Measurements from ENCODE around the gene C4orf33.
"Not testable (repeated sequence)": the region's sequence is repeated elsewhere in the genome, so short reads cannot be mapped to it uniquely, and the experiment has no call there.

The C4orf33 gene

GRCh38 chr4:129095811-129096454 lies at the start of gene C4orf33:
Gene C4orf33, plus strand, starts transcription at chr4:129096152. Its CDS starts 6,459 bp downstream, at chr4:129102611.
- peak; percentile 46 for DNase-seq

GRCh38 chr4:129059028-129059427 lies 36.9 kb upstream of the C4orf33 start:
- DNase-seq = no peak

- DNase-seq = no peak
Observed at GRCh38 chr4:129062580-129062979, 33.4 kb upstream of the C4orf33 start.

- DNase-seq = no peak
Observed at GRCh38 chr4:129063640-129064039, 32.3 kb upstream of the C4orf33 start.

- DNase-seq = no peak
Observed at GRCh38 chr4:129064717-129065116, 31.2 kb upstream of the C4orf33 start.

- not testable (repeated sequence) for DNase-seq
Observed at GRCh38 chr4:129069537-129069936, 26.4 kb upstream of the C4orf33 start.

- no peak for DNase-seq
Observed at GRCh38 chr4:129077326-129077725, 18.6 kb upstream of the C4orf33 start.

GRCh38 chr4:129080129-129080528 lies 15.8 kb upstream of the C4orf33 start:
- no peak for DNase-seq

GRCh38 chr4:129082302-129082701 lies 13.7 kb upstream of the C4orf33 start:
- no peak for DNase-seq

- no peak for DNase-seq
Observed at GRCh38 chr4:129085472-129085871, 10.5 kb upstream of the C4orf33 start.

- no peak for DNase-seq
Observed at GRCh38 chr4:129087516-129087915, 8.4 kb upstream of the C4orf33 start.

GRCh38 chr4:129092631-129093190 lies 3.2 kb upstream of the C4orf33 start:
- DNase-seq = no peak

GRCh38 chr4:129093191-129093920 lies 2.6 kb upstream of the C4orf33 start, which contains the start of gene SCLT1:
Gene SCLT1, minus strand, starts transcription at chr4:129093539. Its CDS starts 436 bp downstream, at chr4:129093103.
- DNase-seq = peak; percentile 78

- no peak for DNase-seq
Observed at GRCh38 chr4:129094347-129094746, 1.6 kb upstream of the C4orf33 start.

- DNase-seq = no peak
Observed at GRCh38 chr4:129098531-129099001, 2.6 kb downstream of the C4orf33 start.

- no peak for DNase-seq
Observed at GRCh38 chr4:129109965-129110824, 14.2 kb downstream of the C4orf33 start.

- DNase-seq = no peak
Observed at GRCh38 chr4:129110931-129111330, 15.0 kb downstream of the C4orf33 start.

GRCh38 chr4:129111919-129112318 lies 16.0 kb downstream of the C4orf33 start:
- no peak for DNase-seq

GRCh38 chr4:129113434-129113833 lies 17.5 kb downstream of the C4orf33 start:
- no peak for DNase-seq

GRCh38 chr4:129113919-129114318 lies 18.0 kb downstream of the C4orf33 start:
- no peak for DNase-seq

- no peak for DNase-seq
Observed at GRCh38 chr4:129117705-129118104, 21.8 kb downstream of the C4orf33 start.

GRCh38 chr4:129126614-129127013 lies 30.7 kb downstream of the C4orf33 start:
- DNase-seq = not testable (repeated sequence)

GRCh38 chr4:129129143-129129542 lies 33.2 kb downstream of the C4orf33 start:
- no peak for DNase-seq

Measured in NCI-H2171 treated with DMSO at 0.1 percent for 48 hours (cell line).